T-helper 17 cell (primary cell): Measurements from ENCODE around the gene REG1B. TPM values are rescaled to one million over a fixed set of nuclear protein-coding genes. Genes with fewer than 3 reads are reported as not detected.

Experiments
- ATAC-seq: fragments of 150-1000 bp; cut with Tn5 transposase; 2 replicates; pipeline ENCODE4 v1.10.0; 2021; ENCODE audit warnings: mild to moderate bottlenecking, moderate library complexity
- DNase-seq, 3 donors: peaks; one replicate each; pipeline versions ENCODE4 v3.0.0 to v3.0.0-alpha.2; 2020 to 2021
- H3K9me3 ChIP-seq: one replicate; pipeline ENCODE4 v1.7.0; 2013; ENCODE audit warnings: low read length, mild to moderate bottlenecking; ENCODE audit not compliant: control insufficient read depth, poor library complexity, severe bottlenecking
- H3K27ac Mint-ChIP-seq: one replicate; pipeline ENCODE4 v1.8.0; 2022; ENCODE audit warnings: mild to moderate bottlenecking, moderate library complexity, mixed read lengths
- H3K27me3 Mint-ChIP-seq: one replicate; pipeline ENCODE4 v1.8.0; 2022; ENCODE audit warnings: mixed read lengths
- H3K36me3 Mint-ChIP-seq: one replicate; pipeline ENCODE4 v1.8.0; 2022; ENCODE audit warnings: low read depth, mixed read lengths
- H3K4me1 Mint-ChIP-seq: one replicate; pipeline ENCODE4 v1.8.0; 2022; ENCODE audit warnings: mild to moderate bottlenecking, mixed read lengths
- H3K4me3 Mint-ChIP-seq: one replicate; pipeline ENCODE4 v1.8.0; 2022; ENCODE audit warnings: mild to moderate bottlenecking, moderate library complexity, mixed read lengths
- total RNA-seq, 4 donors: library from RNA in 2 of 4; stranded (reverse) in 2 of 4; gene quantifications; one replicate each; pipeline ENCODE4 v1.2.3 and lab custom pipeline; 2022 to 2026

Gene REG1B
- not detected for total RNA-seq
- total RNA-seq (lab: John Stamatoyannopoulos, UW), result 0 reads per million in 2 donors

DNA sequence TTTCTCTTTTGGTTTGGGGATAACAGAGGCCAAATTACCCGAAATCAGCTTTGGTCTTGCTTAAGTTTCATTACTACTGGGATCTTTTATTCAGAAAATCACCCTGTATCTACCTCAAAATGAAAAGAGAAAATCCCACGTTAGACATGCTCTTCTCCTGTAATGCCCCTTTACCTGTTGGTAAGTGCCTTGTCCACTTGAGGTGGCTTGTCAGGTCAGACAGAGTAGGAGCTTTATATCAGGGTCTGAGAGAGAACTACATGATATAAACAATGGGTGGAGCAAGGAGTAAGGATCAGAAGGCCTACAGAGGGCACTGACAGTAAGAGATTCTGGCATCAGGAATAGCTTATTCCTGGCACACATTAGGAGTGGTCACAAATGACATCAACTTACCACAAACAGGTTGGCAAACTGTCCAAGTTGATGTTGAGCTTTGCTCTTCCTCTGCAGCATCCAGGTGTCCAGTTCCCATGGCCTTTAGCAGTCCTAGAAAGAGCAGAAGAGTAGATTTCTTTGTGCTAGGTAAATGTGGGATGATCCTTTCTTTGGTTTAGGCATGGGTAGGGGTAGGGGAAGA, at the start of gene REG1B:
TSS of gene REG1B (minus strand) at position 209 of the 580 bp plus-strand sequence. CDS start 381 bp downstream, outside the sequence.
- DNase-seq (no peak), ATAC-seq (no peak)
- Mint-ChIP-seq H3K27ac (no peak within 1 kb of the TSS), H3K27me3 (no peaks in the 10 kb centered on the region), H3K4me3 (no peak within 1 kb of the TSS), H3K36me3 (no peaks in the 10 kb centered on the region), H3K4me1 (no peaks in the 10 kb centered on the region)
- H3K9me3 ChIP-seq, result no peaks in the 10 kb centered on the region

GRCh38 chr2:79131687-79132086, 43.9 kb upstream of the REG1B start:
- H3K4me1 Mint-ChIP-seq, result no peaks in the 10 kb centered on the region
- no peak overlapping the region for H3K27ac Mint-ChIP-seq
- no peaks in the 10 kb centered on the region for H3K9me3 ChIP-seq
- H3K36me3 Mint-ChIP-seq, result no peaks in the 10 kb centered on the region
- no peaks in the 10 kb centered on the region for H3K27me3 Mint-ChIP-seq
- no peak overlapping the region for H3K4me3 Mint-ChIP-seq
- ATAC-seq, result no peak
- DNase-seq, result no peak

DNA sequence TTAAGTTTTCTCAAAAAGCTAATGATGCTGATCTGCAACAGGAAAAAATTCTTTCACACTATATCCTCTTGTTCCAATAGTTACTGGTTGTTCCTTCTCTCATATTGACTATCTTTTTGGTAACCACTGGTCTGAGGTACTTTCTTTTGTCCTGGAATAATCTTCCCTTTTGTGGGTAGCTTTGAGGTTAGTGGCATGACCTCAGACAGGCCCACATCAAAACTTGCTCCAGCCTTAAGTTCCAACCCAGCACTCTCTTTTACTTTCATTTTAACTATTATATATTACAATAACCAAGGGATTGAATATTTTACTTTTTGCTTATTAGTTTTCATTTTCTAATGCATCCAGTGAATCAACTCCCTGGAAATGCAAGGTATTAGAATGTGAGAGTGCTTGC, 42.0 kb upstream of the REG1B start:
- DNase-seq (no peak), ATAC-seq (no peak)
- H3K4me1 Mint-ChIP-seq, result no peaks in the 10 kb centered on the region
- H3K27ac Mint-ChIP-seq, result no peak overlapping the region
- H3K27me3 Mint-ChIP-seq, result no peaks in the 10 kb centered on the region
- no peak overlapping the region for H3K4me3 Mint-ChIP-seq
- no peaks in the 10 kb centered on the region for H3K9me3 ChIP-seq
- H3K36me3 Mint-ChIP-seq, result no peaks in the 10 kb centered on the region

DNA sequence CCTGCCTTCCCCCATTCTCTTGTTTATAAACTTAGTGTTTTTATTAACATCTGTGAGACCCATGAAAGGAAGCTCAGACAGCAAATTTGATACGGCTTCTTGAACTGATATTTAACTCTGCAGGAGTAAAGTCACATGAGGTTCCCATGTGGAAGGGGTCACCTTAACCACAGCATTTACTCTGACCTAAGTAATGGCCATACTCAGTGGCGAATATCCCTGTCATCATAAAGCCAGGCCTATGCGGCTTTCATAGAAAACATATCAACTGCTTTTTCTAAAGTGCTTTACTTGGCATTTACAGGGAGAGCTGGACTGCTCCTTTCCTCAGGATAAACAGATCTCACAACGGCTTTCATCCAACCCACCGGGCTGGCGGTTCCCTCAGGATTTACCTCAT, 41.5 kb upstream of the REG1B start:
- H3K27ac Mint-ChIP-seq, result no peak overlapping the region
- no peaks in the 10 kb centered on the region for H3K36me3 Mint-ChIP-seq
- no peaks in the 10 kb centered on the region for H3K9me3 ChIP-seq
- ATAC-seq (no peak), DNase-seq (no peak)
- H3K4me3 Mint-ChIP-seq, result no peak overlapping the region
- H3K27me3 Mint-ChIP-seq, result no peaks in the 10 kb centered on the region
- H3K4me1 Mint-ChIP-seq, result no peaks in the 10 kb centered on the region

DNA sequence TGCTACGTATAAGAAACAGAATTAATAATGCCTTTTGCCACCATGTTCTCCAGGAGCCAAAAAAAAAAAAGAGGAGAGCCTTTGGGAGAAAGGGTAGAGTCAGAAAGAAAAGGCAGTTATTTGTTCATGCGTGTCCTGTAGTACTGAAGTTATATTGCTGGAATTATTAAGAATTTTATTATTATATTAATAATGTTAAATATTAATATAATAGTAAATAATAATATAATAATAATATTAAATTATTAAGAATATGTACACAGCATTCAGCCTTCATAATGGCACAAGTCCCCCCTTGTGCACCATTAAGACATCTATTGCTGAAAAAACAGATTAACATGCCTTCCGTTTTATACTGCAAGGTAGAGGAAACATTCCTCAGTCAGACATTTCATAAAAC, 40.6 kb upstream of the REG1B start:
- no peak for DNase-seq
- ATAC-seq, result no peak
- H3K27me3 Mint-ChIP-seq, result no peaks in the 10 kb centered on the region
- no peak overlapping the region for H3K27ac Mint-ChIP-seq
- no peaks in the 10 kb centered on the region for H3K9me3 ChIP-seq
- no peaks in the 10 kb centered on the region for H3K4me1 Mint-ChIP-seq
- no peaks in the 10 kb centered on the region for H3K36me3 Mint-ChIP-seq
- no peak overlapping the region for H3K4me3 Mint-ChIP-seq

DNA sequence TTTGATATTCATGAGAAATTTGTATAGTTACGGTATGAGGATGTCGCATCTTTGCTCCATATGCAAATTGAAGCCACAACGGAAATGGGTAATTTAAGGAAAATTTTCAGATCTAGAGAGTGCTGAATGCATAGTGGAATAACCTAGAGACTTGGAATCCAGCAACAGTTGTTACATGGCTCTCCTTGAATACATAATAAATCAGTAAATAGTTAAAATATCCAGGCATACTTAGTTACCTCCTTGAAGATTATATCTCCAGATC, 37.9 kb upstream of the REG1B start:
- H3K36me3 Mint-ChIP-seq, result no peaks in the 10 kb centered on the region

GRCh38 chr2:79124907-79125720, 37.3 kb upstream of the REG1B start:
- Mint-ChIP-seq H3K4me3 (no peak overlapping the region), H3K4me1 (no peaks in the 10 kb centered on the region), H3K27ac (no peak overlapping the region), H3K27me3 (no peaks in the 10 kb centered on the region), H3K36me3 (no peaks in the 10 kb centered on the region)
- no peak for DNase-seq
- ATAC-seq, result no peak
- H3K9me3 ChIP-seq, result no peaks in the 10 kb centered on the region

More for the DNA sequence above, 37.9 kb upstream of the REG1B start:
- H3K9me3 ChIP-seq, result no peaks in the 10 kb centered on the region
- Mint-ChIP-seq H3K4me1 (no peaks in the 10 kb centered on the region), H3K4me3 (no peak overlapping the region), H3K27me3 (no peaks in the 10 kb centered on the region), H3K27ac (no peak overlapping the region)
- ATAC-seq (no peak), DNase-seq (no peak)

GRCh38 chr2:79122676-79123075, 34.9 kb upstream of the REG1B start:
- DNase-seq (no peak), ATAC-seq (no peak)
- H3K27me3 Mint-ChIP-seq, result no peaks in the 10 kb centered on the region
- H3K4me3 Mint-ChIP-seq, result no peak overlapping the region
- H3K36me3 Mint-ChIP-seq, result no peaks in the 10 kb centered on the region
- H3K4me1 Mint-ChIP-seq, result no peaks in the 10 kb centered on the region
- no peaks in the 10 kb centered on the region for H3K9me3 ChIP-seq
- H3K27ac Mint-ChIP-seq, result no peak overlapping the region

- Mint-ChIP-seq H3K4me1 (no peaks in the 10 kb centered on the region), H3K4me3 (no peak within 1 kb of the TSS)
These were observed 32.5 kb upstream of the REG1B start, which contains the start of gene REG1A for GRCh38 chr2:79120194-79120713. REG1A (plus strand) TSS chr2:79120488; CDS start chr2:79120862, 374 bp downstream.

DNA sequence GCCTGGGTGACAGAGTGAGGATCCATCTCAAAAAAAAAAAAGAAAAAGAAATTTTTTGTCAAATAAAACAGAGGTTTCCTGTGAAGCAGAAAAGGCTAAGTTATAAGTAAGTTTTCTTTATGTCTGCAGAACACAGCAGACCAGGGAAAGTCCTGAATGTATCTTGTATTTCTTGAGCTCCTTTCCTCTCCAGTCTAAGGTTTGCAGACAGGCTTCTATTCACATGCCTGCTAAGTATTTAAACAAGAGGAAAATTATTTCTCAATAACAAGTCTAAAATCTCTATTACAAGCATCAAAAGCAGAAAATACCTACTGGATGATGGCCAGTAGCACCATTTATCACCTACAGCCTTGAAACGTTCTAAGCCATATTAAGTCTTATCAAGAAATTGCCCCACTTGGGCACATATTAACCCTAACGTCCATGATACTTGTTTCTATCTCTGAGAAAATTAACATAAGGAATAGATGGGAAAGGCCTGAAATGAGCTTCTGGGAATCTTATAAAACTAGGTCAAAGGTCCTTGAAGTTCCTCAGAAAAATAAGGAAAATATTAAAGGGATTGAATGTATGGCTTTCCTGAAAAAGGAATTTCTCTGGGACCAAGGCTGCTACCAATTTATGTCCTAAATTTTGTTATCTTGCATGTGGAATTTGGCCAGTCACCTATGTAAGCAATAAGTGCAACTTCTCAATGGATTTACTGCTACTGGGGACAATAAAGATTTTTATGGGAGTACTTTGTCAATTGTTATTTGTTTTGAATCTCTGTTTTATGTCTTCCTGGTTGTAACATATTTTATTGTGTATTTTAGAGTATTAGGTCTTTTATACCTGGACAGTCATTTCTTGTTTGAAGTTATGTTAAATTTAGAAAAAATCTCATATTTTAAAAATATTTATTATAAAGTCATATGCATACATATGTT, 29.5 kb upstream of the REG1B start:
- Mint-ChIP-seq H3K36me3 (no peaks in the 10 kb centered on the region), H3K27me3 (no peaks in the 10 kb centered on the region), H3K4me1 (no peaks in the 10 kb centered on the region), H3K4me3 (no peak overlapping the region), H3K27ac (no peak overlapping the region)
- ATAC-seq (no peak), DNase-seq (no peak)
- H3K9me3 ChIP-seq, result no peaks in the 10 kb centered on the region

More at GRCh38 chr2:79120194-79120713, 32.5 kb upstream of the REG1B start, which contains the start of gene REG1A:
- Mint-ChIP-seq H3K27ac (no peak within 1 kb of the TSS), H3K27me3 (no peaks in the 10 kb centered on the region), H3K36me3 (no peaks in the 10 kb centered on the region)
- H3K9me3 ChIP-seq, result no peaks in the 10 kb centered on the region
- DNase-seq (no peak), ATAC-seq (no peak)

- no peaks in the 10 kb centered on the region for H3K4me1 Mint-ChIP-seq
- H3K4me3 Mint-ChIP-seq, result no peak overlapping the region
- no peaks in the 10 kb centered on the region for H3K9me3 ChIP-seq
- H3K36me3 Mint-ChIP-seq, result no peaks in the 10 kb centered on the region
- no peak overlapping the region for H3K27ac Mint-ChIP-seq
- ATAC-seq, result no peak
- no peak for DNase-seq
- no peaks in the 10 kb centered on the region for H3K27me3 Mint-ChIP-seq
These were observed 27.2 kb upstream of the REG1B start for GRCh38 chr2:79114797-79115494.

DNA sequence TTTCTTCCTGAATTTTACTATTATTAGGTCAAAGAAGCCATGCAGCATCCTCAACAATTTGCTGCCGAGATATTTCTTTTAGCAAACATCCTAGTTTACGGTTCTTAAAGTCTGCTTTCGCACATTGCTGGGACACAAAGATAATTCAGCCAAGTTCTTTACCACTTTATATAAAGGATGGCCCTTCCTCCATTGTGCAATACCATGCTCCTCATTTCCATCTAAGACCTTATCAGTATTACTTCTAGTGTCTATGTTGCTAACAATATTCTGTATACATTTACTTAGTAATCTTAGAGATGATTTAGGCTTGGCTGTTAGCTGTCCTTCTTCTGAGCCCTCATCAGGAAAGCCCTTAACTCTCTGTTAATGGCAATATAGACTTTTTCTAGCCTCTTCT, 24.5 kb upstream of the REG1B start:
- H3K27ac Mint-ChIP-seq, result no peak overlapping the region
- no peaks in the 10 kb centered on the region for H3K4me1 Mint-ChIP-seq
- H3K36me3 Mint-ChIP-seq, result no peaks in the 10 kb centered on the region
- ATAC-seq, result no peak
- H3K27me3 Mint-ChIP-seq, result no peaks in the 10 kb centered on the region
- H3K9me3 ChIP-seq, result no peaks in the 10 kb centered on the region
- no peak for DNase-seq
- no peak overlapping the region for H3K4me3 Mint-ChIP-seq
